IPS-20b (cell line): Measurements from ENCODE around the gene MRPS34.
"Not testable (repeated sequence)": the region's sequence is repeated elsewhere in the genome, so short reads cannot be mapped to it uniquely, and the experiment has no call there.

Experiments used
- H3K27ac ChIP-seq: one replicate; pipeline ENCODE4 v1.5.1; 2013; ENCODE audit warnings: low read length
- H3K27me3 ChIP-seq: 2 replicates; pipeline ENCODE4 v1.6.1; 2013; ENCODE audit warnings: mild to moderate bottlenecking, low read length, inconsistent platforms; ENCODE audit not compliant: insufficient read depth
- H3K36me3 ChIP-seq: 2 replicates; pipeline ENCODE4 v1.6.1; 2013; ENCODE audit warnings: low read depth, mild to moderate bottlenecking, inconsistent platforms, low read length, moderate library complexity; ENCODE audit not compliant: insufficient read depth
- H3K4me1 ChIP-seq: 2 replicates; pipeline ENCODE4 v1.6.1; 2013; ENCODE audit warnings: mild to moderate bottlenecking, control low read depth, inconsistent platforms, low read length, moderate library complexity; ENCODE audit not compliant: insufficient read depth
- H3K4me3 ChIP-seq: 2 replicates; pipeline ENCODE4 v1.5.1; 2013; ENCODE audit warnings: mild to moderate bottlenecking, low read length, inconsistent platforms
- H3K9ac ChIP-seq: 2 replicates; pipeline ENCODE4 v1.6.1; 2013; ENCODE audit warnings: low read depth, mild to moderate bottlenecking, inconsistent platforms, low read length, moderate library complexity
- H3K9me3 ChIP-seq: 2 replicates; pipeline ENCODE4 v1.6.1; 2013; ENCODE audit warnings: mild to moderate bottlenecking, low read depth, low read length, inconsistent platforms; ENCODE audit not compliant: insufficient read depth

MRPS34 gene

GRCh38 chr16:1815461-1815860 lies 42.5 kb upstream of the MRPS34 start:
- Histone ChIP-seq H3K27me3 (no peaks in the 10 kb centered on the region), H3K4me1 (no peaks in the 10 kb centered on the region), H3K9me3 (no peaks in the 10 kb centered on the region), H3K36me3 (peaks cover 6% of the 10 kb centered on the region; the same call in 1 of the 2 replicates), H3K4me3 (no peak overlapping the region), H3K27ac (no peak overlapping the region), H3K9ac (no peak overlapping the region)

- H3K27ac ChIP-seq, result no peak overlapping the region
- no peak overlapping the region for H3K9ac ChIP-seq
- H3K9me3 ChIP-seq, result no peaks in the 10 kb centered on the region
- no peaks in the 10 kb centered on the region for H3K4me1 ChIP-seq
- H3K27me3 ChIP-seq, result no peaks in the 10 kb centered on the region
- H3K4me3 ChIP-seq, result no peak overlapping the region
- peaks cover 15% of the 10 kb centered on the region; the same call in 1 of the 2 replicates for H3K36me3 ChIP-seq
These were observed 39.8 kb upstream of the MRPS34 start for GRCh38 chr16:1812732-1813163.

- H3K27ac ChIP-seq, result no peak overlapping the region
- H3K9me3 ChIP-seq, result no peaks in the 10 kb centered on the region
- H3K9ac ChIP-seq, result no peak overlapping the region
- H3K4me1 ChIP-seq, result no peaks in the 10 kb centered on the region
- no peaks in the 10 kb centered on the region for H3K27me3 ChIP-seq
- 0 out of 2 replicates have a peak, but pooled peaks cover 9% of the 10 kb centered on the region for H3K36me3 ChIP-seq
- H3K4me3 ChIP-seq, result no peak overlapping the region
These were observed 37.6 kb upstream of the MRPS34 start for GRCh38 chr16:1810536-1810935.

- 0 out of 2 replicates have a peak, but pooled peaks cover 9% of the 10 kb centered on the region for H3K36me3 ChIP-seq
- no peak overlapping the region for H3K4me3 ChIP-seq
These were observed 37.2 kb upstream of the MRPS34 start for GRCh38 chr16:1810106-1810505.

GRCh38 chr16:1809281-1809801 lies 36.4 kb upstream of the MRPS34 start:
- Histone ChIP-seq H3K9ac (no peak overlapping the region), H3K9me3 (no peaks in the 10 kb centered on the region), H3K36me3 (0 out of 2 replicates have a peak, but pooled peaks cover 9% of the 10 kb centered on the region)

More at GRCh38 chr16:1810106-1810505, 37.2 kb upstream of the MRPS34 start:
- no peaks in the 10 kb centered on the region for H3K4me1 ChIP-seq
- no peak overlapping the region for H3K9ac ChIP-seq
- no peak overlapping the region for H3K27ac ChIP-seq
- H3K9me3 ChIP-seq, result no peaks in the 10 kb centered on the region
- no peaks in the 10 kb centered on the region for H3K27me3 ChIP-seq

GRCh38 chr16:1808691-1809090 lies 35.8 kb upstream of the MRPS34 start:
- Histone ChIP-seq H3K9me3 (no peaks in the 10 kb centered on the region), H3K4me1 (no peaks in the 10 kb centered on the region), H3K27me3 (no peaks in the 10 kb centered on the region), H3K9ac (no peak overlapping the region), H3K27ac (no peak overlapping the region), H3K4me3 (no peak overlapping the region), H3K36me3 (0 out of 2 replicates have a peak, but pooled peaks cover 9% of the 10 kb centered on the region)

More at GRCh38 chr16:1809281-1809801, 36.4 kb upstream of the MRPS34 start:
- no peaks in the 10 kb centered on the region for H3K4me1 ChIP-seq
- no peaks in the 10 kb centered on the region for H3K27me3 ChIP-seq
- H3K4me3 ChIP-seq, result no peak overlapping the region
- no peak overlapping the region for H3K27ac ChIP-seq

GRCh38 chr16:1807626-1808025 lies 34.7 kb upstream of the MRPS34 start:
- Histone ChIP-seq H3K4me1 (no peaks in the 10 kb centered on the region), H3K9ac (no peak overlapping the region), H3K9me3 (no peaks in the 10 kb centered on the region), H3K27ac (no peak overlapping the region), H3K4me3 (no peak overlapping the region), H3K36me3 (0 out of 2 replicates have a peak, but pooled peaks cover 9% of the 10 kb centered on the region), H3K27me3 (no peaks in the 10 kb centered on the region)

- Histone ChIP-seq H3K4me3 (no peak overlapping the region), H3K27me3 (no peaks in the 10 kb centered on the region), H3K27ac (no peak overlapping the region), H3K9me3 (peaks cover 39% of the 10 kb centered on the region), H3K36me3 (no peaks in the 10 kb centered on the region), H3K9ac (no peak overlapping the region), H3K4me1 (no peaks in the 10 kb centered on the region)
These were observed 27.8 kb upstream of the MRPS34 start for GRCh38 chr16:1800701-1801100.

GRCh38 chr16:1799263-1799662 lies 26.3 kb upstream of the MRPS34 start:
- not testable (repeated sequence) for H3K36me3 ChIP-seq, H3K4me1 ChIP-seq, H3K27ac ChIP-seq, H3K27me3 ChIP-seq, H3K4me3 ChIP-seq, H3K9ac ChIP-seq
- peaks cover 39% of the 10 kb centered on the region for H3K9me3 ChIP-seq

- Histone ChIP-seq H3K9me3 (peaks cover 26% of the 10 kb centered on the region), H3K4me3 (no peak overlapping the region), H3K27ac (no peak overlapping the region), H3K4me1 (no peaks in the 10 kb centered on the region), H3K9ac (no peak overlapping the region), H3K27me3 (no peaks in the 10 kb centered on the region), H3K36me3 (no peaks in the 10 kb centered on the region)
These were observed 22.2 kb upstream of the MRPS34 start for GRCh38 chr16:1794908-1795666.

- Histone ChIP-seq H3K27me3 (no peaks in the 10 kb centered on the region), H3K9ac (no peak overlapping the region), H3K36me3 (no peaks in the 10 kb centered on the region), H3K4me1 (no peaks in the 10 kb centered on the region), H3K27ac (no peak overlapping the region), H3K9me3 (peaks cover 18% of the 10 kb centered on the region), H3K4me3 (no peak overlapping the region)
These were observed 21.4 kb upstream of the MRPS34 start for GRCh38 chr16:1794221-1794871.
